Measurements from ENCODE around the gene MAP3K7CL.
"Not testable (repeated sequence)": the region's sequence is repeated elsewhere in the genome, so short reads cannot be mapped to it uniquely, and the experiment has no call there.

The MAP3K7CL gene

DNA sequence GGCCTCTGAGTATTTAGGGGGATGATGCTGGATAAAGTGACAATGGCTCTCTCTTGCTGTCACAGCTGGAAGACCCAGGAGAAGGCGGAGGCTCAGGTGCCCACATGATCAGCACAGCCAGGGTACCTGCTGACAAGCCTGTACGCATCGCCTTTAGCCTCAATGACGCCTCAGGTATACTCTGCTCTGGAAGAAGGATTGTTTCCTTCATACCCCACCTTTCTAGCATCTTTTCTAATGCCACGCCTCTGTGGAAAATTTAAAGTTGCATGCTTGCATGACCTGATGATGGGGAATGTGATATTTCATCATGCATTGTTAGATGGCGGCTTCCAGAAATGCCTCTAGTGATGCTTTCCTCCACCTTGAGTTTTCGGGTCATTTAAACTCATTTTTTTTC lies 2.8 kb downstream of the MAP3K7CL start:
- no peak for DNase-seq

DNA sequence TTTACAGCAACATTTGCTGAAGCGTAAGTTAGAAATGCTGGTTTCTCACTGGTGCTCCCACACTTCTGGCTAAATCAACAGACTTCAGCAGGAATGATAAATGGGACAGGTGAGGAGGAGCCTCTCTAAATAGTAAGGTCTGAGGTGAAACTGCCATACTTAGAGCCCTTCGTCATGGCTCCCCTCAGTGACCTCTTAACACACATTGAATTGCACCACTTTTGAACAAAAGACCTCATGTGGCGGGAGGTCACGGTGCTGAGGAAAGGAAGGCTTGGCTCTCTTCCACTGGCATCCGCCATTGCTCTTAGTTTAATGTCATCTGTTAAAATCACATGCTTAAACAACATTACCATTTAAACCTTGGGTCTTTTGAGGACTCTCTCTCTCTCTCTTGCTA lies 3.4 kb downstream of the MAP3K7CL start:
- no peak for DNase-seq

DNA sequence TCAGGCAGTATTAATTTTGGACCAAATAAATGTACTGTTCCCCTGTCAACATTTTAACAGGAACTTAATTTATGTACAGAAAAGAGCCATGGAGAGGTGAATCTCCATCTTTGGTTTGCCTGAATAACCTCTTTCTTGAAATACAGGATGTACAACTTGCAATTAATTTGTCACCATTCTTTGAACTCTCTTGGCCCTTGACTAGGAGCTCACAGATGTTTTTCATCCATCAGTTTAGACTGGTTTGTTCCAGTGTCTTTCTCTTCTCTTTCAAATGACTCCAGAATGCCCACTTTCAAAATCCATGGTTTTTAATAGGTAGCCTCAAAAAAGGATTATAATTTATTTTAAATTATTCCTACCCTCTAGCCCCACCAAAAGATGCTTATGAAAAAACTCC lies 5.0 kb downstream of the MAP3K7CL start:
- no peak for DNase-seq

DNA sequence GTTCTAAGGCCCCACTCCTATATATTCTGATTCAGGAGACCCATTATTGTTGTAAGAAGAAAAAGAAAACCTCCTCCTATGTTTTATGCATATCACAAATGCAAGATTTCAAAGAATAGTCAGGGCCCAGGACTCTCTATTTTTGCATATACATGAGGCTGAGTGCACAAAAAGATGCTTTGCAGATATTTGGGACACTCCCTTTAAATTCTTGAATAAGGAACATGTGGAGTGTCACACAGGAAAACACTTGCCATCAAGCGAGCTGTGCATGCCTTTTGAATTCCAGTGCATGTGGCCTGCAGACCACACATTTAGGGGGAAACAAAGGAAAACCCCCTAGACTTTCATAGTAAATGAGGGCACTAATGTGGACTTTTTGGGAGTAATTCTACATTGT lies 5.6 kb downstream of the MAP3K7CL start:
- no peak for DNase-seq

DNA sequence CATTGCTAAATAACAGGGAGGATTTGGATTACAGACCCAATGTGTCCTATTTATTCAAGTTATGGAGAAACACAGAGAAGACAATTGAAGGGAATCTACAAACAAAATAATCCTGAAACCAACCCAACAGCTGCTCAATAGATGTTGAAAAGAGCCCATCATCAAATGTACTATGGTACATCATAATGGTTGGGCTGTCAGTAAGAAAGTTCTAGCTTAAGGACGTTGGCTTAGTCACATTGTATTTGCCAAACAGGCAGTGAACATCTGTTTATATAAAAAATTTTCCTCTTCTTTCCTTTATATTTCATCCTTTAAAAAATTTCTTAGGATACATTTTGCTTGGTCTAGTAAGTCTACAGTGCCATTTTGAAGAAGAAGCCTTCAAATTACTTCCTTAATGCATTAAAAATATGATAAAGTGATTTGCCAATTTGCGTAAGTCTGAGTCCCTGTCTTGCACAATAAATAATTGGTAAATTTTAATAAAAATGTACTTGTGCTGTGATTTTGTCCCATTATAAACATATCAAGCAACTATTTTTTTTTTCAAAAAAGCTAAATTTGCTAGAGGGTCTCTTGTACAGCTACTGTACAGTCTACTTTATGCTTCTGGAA lies 14.4 kb downstream of the MAP3K7CL start:
- no peak for DNase-seq

- DNase-seq, result peak in 27 of 58 donors; percentile 2 to 60 (median 17)
These were observed 14.9 kb downstream of the MAP3K7CL start for GRCh38 chr21:29145354-29145782.

DNA sequence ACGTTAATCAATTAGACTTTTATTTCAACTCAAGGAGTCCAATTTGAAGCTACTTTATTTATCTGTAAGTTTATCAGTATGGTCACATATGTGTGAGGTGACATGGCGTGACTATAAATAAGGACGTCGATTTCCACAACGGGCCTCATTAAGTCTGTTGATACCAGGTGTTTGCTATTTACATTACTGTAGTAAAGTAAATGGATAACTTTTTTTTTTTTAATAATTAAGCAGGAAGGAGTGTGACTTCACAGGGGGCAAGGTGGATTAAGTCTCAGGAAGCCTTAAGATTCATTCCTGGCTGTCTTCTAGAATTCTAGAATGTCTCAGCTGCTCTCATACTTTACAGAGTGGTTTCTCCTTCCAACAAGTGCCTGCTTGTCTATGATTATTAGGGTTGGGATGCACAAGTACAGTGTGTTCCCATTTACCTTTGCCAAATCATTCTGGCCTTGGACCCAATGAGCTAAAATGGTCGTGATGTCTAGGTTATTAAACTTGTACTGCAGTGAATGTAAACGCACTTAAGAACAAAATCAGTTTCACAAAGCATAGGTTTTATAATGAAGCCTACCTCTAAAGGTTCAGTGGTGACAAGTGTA lies 15.5 kb downstream of the MAP3K7CL start:
- no peak for DNase-seq

GRCh38 chr21:29146726-29147125 lies 16.3 kb downstream of the MAP3K7CL start:
- no peak for DNase-seq

- no peak for DNase-seq
These were observed 18.1 kb downstream of the MAP3K7CL start for GRCh38 chr21:29148530-29148929.

GRCh38 chr21:29149808-29150425 lies 19.5 kb downstream of the MAP3K7CL start:
- DNase-seq, result no peak

GRCh38 chr21:29151931-29152330 lies 21.5 kb downstream of the MAP3K7CL start:
- DNase-seq, result no peak

DNA sequence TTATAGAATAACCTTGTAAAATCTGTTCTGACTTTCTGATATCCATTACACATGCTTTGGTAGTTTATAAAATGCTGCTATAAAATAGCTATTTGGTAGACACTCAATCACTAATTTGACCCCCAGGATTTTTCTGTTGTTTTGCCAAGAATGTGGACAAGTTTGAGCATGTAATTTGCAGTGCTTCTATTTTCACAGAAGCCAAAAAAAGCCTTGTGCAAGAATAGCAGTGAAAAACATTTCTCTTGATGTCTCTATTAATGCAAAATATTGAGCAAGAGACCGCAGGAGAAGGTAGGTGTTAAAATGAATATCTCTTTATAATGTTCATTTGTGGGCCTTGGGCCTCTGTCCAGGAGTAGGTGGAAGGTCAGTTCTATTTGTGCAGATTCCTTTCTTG lies 22.5 kb downstream of the MAP3K7CL start:
- DNase-seq, result no peak

DNA sequence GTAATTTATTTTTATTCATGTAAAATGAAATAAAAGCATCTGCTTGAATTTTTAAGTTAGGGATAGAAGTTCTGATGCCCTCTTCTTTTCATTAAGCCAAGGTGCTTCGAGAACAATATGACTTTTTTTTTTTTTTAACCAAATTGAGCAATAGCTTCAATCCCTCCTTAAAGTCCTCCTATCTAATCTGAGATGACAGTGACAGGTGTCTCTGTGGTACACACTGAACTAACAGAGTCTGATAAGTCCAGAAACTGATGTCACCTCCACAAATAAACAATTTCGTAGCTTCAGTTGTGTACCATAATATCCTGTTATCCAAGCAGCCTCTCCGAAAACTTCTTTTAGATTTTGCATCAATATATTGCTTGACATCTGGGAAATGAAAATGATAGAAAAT lies 23.8 kb downstream of the MAP3K7CL start:
- no peak for DNase-seq

DNA sequence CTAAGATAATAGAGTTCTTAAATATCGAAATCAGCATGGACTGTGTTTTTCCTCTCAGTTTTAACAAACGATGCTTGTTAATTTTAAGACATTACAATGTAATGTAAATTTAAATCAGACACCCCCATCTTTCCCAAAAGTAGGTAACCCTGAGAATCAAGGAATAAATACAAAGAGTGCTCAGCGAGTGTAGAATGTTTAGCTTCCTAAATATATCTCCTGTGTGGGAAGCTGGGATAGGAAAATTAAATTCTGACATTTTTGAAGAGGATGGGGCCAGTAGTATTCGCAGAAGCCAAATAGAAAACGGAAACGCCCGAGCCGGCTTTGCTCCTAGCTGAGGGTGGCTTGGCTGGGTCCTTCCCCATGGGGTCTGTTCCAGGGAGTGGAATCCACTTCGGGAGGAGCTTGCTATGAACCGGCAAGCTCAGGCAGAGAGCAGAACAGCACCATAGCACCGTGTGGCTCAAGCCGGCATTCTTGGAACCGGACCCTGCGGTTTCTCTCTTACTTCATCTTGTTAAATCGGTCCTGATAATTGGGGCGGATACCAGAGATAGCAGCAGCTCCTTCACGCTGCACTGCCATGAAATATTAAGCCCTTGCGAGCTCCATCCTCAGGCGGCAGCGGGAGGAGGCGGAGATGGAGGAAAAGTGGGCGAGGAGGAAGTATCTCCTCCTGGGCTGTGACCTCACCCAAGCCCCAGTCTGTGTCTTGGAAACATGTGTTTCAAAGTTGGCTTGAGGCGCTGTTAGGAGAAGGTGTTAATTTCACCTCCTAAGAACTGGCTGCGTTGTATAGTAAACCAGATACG lies 24.9 kb downstream of the MAP3K7CL start:
- DNase-seq, result peak in 11 of 58 donors; percentile 1 to 37 (median 4)

DNA sequence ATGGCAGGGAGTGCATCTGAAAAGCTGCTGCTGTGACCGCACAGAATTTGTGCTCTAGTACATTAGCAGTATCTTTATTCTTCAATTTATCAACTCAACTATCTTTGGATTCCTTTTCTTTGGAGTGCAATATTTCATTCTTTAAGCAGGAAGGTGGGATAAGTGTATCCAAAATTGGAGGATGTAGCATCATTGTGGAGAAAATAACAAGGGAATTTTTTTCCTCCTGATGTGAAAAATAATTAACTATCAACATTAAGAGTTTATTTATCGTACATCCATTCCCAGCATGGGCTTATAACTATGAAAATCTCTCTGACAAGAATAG lies 25.5 kb downstream of the MAP3K7CL start:
- DNase-seq, result no peak

- no peak for DNase-seq
These were observed 26.6 kb downstream of the MAP3K7CL start for GRCh38 chr21:29157080-29157479.

- no peak for DNase-seq
These were observed 29.4 kb downstream of the MAP3K7CL start for GRCh38 chr21:29159842-29160241.

DNA sequence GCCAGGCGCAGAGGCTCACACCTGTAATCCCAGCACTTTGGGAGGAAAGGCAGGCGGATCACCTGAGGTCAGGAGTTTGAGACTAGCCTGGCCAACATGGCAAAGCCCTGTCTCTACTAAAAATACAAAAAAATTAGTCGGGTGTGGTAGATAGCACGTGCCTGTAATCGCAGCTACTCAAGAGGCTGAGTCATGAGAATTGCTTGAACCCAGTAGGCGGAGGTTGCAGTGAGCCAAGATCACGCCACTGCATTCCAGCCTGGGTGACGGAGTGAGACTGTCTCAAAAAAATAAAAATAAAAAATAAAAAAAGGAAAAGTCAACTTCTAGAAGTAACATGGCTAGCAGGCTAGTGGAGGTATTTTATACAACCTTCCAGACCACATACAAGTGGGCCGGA lies 32.4 kb downstream of the MAP3K7CL start:
- DNase-seq, result not testable (repeated sequence)

- DNase-seq, result no peak
These were observed 33.1 kb downstream of the MAP3K7CL start for GRCh38 chr21:29163341-29164115.

DNA sequence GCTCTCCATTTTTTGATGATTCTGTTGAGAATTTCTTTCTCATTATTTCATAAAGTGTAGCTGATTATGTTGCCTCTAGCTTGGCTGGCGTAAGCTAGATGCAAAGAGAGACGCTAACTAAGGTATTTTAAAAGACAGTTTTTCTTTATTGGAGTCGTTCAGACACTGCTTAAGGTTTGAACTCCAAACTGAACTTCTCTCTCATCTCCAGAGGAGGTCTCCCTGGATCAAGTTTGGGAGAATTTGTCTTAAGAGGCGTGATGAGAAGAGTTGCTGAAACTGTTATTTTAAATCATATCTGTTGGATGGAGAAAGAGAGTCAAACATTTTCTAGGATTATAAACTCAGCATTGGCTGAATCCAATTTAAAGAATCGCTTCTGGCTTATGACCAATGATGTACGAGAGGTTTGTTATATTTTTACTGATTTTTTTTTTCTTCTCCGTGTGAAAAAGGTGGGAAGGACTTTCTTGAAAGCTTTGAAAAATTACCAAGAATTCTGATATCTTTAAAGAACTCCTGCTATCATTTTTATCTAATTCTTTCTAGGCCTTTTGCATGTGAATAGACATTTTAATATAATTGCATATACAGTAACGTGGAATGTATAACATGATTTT lies 34.0 kb downstream of the MAP3K7CL start:
- peak in 2 of 58 donors; percentile 34 to 45 for DNase-seq

DNA sequence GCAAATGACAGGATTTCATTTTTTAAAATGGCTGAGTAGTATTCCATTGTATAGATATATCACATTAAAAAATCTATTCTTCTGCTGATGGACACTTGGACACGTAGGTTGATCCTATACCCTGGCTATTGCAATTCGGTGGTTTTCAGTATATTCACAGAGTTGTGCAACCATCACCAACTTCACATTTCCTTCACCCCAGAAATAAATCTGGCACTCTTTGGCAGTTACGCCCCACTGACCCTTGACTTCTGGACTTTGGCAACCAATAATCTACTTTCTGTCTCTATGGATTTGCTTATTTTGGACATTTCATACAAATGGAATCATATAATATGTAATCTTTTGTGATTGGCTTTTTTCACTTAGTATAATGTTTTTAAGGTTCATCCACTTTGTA lies 35.9 kb downstream of the MAP3K7CL start:
- no peak for DNase-seq

All from anterior cingulate cortex (tissue), 58 donors.